GM13977 (cell line): Measurements from ENCODE around the gene PARP3.
A peak's percentile ranks its signal among the peaks of the same experiment; 100 is the strongest.
"Not testable (repeated sequence)": the region's sequence is repeated elsewhere in the genome, so short reads cannot be mapped to it uniquely, and the experiment has no call there.

ENCODE experiments used
- DNase-seq: peaks from one replicate; pipeline ENCODE4 v3.0.0; 2012; ENCODE audit warnings: low spot score
- CTCF ChIP-seq: IDR thresholded peaks from 2 replicates; pipeline ENCODE4 v1.5.1; 2012; ENCODE audit warnings: mild to moderate bottlenecking, control low read depth; ENCODE audit not compliant: insufficient read depth; ENCODE audit errors: extremely low read depth, missing control alignments
- in situ Hi-C: fragments of 300-500 bp; cut with MboI; formaldehyde crosslinking; loops from one replicate; pipeline ENCODE4 v1.12.0; 2022; ENCODE audit warnings: low sequenced_read_pairs, low pct_unique_long_range_greater_than_20kb, mixed read lengths, inconsistent platforms; ENCODE audit not compliant: unreplicated experiment

PARP3 gene

GRCh38 chr3:51941798-51942602 is at the start of gene PARP3, which contains the start of gene RRP9:
Gene PARP3 (plus strand): TSS chr3:51942363. CDS start chr3:51943356, 993 bp downstream.
Gene RRP9 (minus strand): TSS chr3:51941904. CDS start chr3:51941867, 37 bp downstream.
- peak; percentile 99 for TF ChIP-seq CTCF
- peak; percentile 99 for DNase-seq
- in situ Hi-C loops = no loop called here

DNA sequence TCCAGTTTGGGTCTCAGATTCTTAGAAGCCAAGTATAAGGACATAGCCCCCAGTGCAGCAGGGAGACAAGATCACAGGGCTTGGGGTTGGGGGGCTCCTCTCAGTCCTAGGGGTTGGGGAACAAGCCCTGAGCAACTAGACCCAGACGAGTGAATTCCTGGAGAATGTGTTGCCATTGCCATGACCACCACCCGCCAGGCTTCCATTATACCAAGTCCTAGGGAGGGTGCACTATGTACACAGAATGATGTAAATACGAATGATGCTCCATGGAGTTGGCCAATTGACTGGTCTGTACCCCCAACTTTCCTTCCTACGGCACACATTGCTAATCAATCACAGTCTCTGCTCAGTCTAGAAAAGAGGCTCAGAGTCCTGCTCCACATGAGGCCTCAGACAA is 47.8 kb upstream of the PARP3 start:
- in situ Hi-C loops = no loop called here
- DNase-seq = no peak
- TF ChIP-seq CTCF = no peak

- DNase-seq = no peak
- TF ChIP-seq CTCF = no peak
- in situ Hi-C loops = no loop called here
Measured at GRCh38 chr3:51894939-51895338, 47.2 kb upstream of the PARP3 start.

- in situ Hi-C loops = no loop called here
- TF ChIP-seq CTCF = no peak
- no peak for DNase-seq
Measured at GRCh38 chr3:51896607-51897305, 45.4 kb upstream of the PARP3 start.

- in situ Hi-C loops = no loop called here
- no peak for DNase-seq
- no peak for TF ChIP-seq CTCF
Measured at GRCh38 chr3:51897391-51897790, 44.8 kb upstream of the PARP3 start.

- DNase-seq, in situ Hi-C loops: not testable (repeated sequence)
Measured at GRCh38 chr3:51900043-51900442, 42.1 kb upstream of the PARP3 start.

DNA sequence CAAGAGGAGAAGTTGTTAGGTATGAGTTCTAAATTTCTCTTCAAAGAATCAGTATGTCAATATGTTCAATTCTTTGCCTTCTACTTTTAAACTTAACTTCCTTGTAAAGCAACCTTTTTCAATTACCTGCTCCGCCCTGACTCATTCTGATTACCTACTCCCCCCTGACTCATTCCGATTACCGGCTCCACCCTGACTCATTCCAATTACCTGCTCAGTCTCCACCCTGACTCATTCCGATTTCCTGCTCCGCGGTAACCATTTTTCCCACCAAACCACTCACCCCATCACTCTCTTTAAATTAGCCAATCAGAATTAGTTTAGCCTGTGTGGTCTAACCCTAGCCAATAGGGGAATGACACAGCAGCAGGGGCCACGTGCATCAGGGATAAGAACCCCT is 39.8 kb upstream of the PARP3 start:
- DNase-seq, in situ Hi-C loops: not testable (repeated sequence)
